GM23338 (cell line): ENCODE results near the gene TAF4.

Experiments used
- CREB1 ChIP-seq: fragments of 250-450 bp; sonication (Bioruptor Pico); IDR thresholded peaks from 2 replicates; pipeline ENCODE4 v1.5.0; 2020; ENCODE audit warnings: low read depth, mild to moderate bottlenecking, moderate library complexity
- EZH2 ChIP-seq: fragments of 200-600 bp; sonication (generic); IDR thresholded peaks from one replicate; pipeline ENCODE4 v1.8.0; 2017; ENCODE audit warnings: antibody characterized with exemption, mild to moderate bottlenecking, low read depth; ENCODE audit not compliant: unreplicated experiment
- EZH2phosphoT487 ChIP-seq: fragments of 200-600 bp; sonication (generic); IDR thresholded peaks from one replicate; pipeline ENCODE4 v1.8.1; 2018; ENCODE audit warnings: antibody characterized with exemption; ENCODE audit not compliant: unreplicated experiment
- NANOG ChIP-seq: IDR thresholded peaks from 2 replicates; pipeline ENCODE4 v1.6.1; 2016; ENCODE audit warnings: antibody characterized with exemption, borderline replicate concordance
- POLR2AphosphoS5 ChIP-seq: IDR thresholded peaks from 2 replicates; pipeline ENCODE4 v1.6.1; 2016; ENCODE audit warnings: antibody characterized with exemption, low read depth
- STAT1 ChIP-seq: IDR thresholded peaks from one replicate; pipeline ENCODE4 v1.6.1; 2016; ENCODE audit warnings: antibody characterized with exemption; ENCODE audit not compliant: unreplicated experiment
- ZNF114 ChIP-seq: fragments of 250-450 bp; sonication (Bioruptor Pico); IDR thresholded peaks from 2 replicates; pipeline ENCODE4 v1.5.0; 2020; ENCODE audit warnings: mild to moderate bottlenecking, moderate library complexity
- ZNF331 ChIP-seq: fragments of 250-450 bp; sonication (Bioruptor Pico); IDR thresholded peaks from 2 replicates; pipeline ENCODE4 v1.5.0; 2020; ENCODE audit warnings: low read depth, mild to moderate bottlenecking, moderate library complexity
- TF ChIP-seq, protein P1 (sequence below), 2 experiments: fragments of 200-600 bp in 1 of 2; sonication (generic) in 1 of 2; conservative IDR thresholded peaks; 2 replicates each; pipeline versions ENCODE4 v1.5.1 to v1.6.1; 2016 to 2017; ENCODE audit warnings: antibody characterized with exemption in 2 of 2, low read depth in 2 of 2, mild to moderate bottlenecking in 2 of 2, moderate library complexity in 1 of 2
- TF ChIP-seq, protein P2 (sequence below): IDR thresholded peaks from one replicate; pipeline ENCODE4 v1.6.1; 2018; ENCODE audit warnings: antibody characterized with exemption; ENCODE audit not compliant: unreplicated experiment
- TF ChIP-seq, protein P3 (sequence below): IDR thresholded peaks from 2 replicates; pipeline ENCODE4 v1.6.1; 2016; ENCODE audit warnings: antibody characterized with exemption

DNA sequence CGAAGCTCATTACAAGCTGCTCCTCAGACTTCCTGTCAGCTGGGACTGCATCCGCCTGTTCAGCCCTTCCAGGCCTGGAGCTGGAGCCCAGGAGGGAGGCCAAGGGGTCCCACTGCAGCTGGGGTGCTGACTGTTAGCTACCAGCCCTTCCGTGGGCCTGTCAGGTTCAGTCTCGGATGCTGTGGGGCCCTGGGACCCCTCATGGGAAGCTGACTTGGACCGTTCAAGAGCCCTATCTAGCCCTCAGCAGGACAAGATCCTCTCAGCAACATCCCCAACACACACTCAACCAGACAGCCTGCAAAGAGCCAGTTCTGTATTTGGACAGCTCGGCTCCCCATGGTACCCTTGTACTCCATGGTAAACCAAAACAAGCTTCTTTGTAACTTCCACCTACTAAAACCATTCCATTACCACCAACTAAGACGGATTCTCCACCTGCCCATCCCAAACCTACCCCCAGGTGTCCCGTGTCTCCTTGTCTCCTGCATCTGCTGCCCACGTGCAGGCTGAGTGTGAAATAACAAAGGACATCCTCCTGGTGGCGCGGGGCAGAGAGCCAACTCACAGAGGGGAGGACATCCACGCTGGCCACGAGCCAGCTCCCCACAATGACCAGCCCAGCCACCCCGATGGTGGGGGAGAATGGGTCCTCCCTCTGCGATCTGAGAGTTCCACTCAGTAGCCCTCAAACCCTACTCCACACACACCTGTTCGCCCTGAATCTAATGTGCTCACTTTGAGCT lies 111.2 kb downstream of the TAF4 start:
- TF ChIP-seq, protein P1, sequence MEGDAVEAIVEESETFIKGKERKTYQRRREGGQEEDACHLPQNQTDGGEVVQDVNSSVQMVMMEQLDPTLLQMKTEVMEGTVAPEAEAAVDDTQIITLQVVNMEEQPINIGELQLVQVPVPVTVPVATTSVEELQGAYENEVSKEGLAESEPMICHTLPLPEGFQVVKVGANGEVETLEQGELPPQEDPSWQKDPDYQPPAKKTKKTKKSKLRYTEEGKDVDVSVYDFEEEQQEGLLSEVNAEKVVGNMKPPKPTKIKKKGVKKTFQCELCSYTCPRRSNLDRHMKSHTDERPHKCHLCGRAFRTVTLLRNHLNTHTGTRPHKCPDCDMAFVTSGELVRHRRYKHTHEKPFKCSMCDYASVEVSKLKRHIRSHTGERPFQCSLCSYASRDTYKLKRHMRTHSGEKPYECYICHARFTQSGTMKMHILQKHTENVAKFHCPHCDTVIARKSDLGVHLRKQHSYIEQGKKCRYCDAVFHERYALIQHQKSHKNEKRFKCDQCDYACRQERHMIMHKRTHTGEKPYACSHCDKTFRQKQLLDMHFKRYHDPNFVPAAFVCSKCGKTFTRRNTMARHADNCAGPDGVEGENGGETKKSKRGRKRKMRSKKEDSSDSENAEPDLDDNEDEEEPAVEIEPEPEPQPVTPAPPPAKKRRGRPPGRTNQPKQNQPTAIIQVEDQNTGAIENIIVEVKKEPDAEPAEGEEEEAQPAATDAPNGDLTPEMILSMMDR (conservative IDR thresholded peaks at IDR 0.05; ENCODE audit: low read depth in 2 of 2) = no peak
- no peak for TF ChIP-seq EZH2phosphoT487
- TF ChIP-seq POLR2AphosphoS5 = no peak
- TF ChIP-seq, protein P2, sequence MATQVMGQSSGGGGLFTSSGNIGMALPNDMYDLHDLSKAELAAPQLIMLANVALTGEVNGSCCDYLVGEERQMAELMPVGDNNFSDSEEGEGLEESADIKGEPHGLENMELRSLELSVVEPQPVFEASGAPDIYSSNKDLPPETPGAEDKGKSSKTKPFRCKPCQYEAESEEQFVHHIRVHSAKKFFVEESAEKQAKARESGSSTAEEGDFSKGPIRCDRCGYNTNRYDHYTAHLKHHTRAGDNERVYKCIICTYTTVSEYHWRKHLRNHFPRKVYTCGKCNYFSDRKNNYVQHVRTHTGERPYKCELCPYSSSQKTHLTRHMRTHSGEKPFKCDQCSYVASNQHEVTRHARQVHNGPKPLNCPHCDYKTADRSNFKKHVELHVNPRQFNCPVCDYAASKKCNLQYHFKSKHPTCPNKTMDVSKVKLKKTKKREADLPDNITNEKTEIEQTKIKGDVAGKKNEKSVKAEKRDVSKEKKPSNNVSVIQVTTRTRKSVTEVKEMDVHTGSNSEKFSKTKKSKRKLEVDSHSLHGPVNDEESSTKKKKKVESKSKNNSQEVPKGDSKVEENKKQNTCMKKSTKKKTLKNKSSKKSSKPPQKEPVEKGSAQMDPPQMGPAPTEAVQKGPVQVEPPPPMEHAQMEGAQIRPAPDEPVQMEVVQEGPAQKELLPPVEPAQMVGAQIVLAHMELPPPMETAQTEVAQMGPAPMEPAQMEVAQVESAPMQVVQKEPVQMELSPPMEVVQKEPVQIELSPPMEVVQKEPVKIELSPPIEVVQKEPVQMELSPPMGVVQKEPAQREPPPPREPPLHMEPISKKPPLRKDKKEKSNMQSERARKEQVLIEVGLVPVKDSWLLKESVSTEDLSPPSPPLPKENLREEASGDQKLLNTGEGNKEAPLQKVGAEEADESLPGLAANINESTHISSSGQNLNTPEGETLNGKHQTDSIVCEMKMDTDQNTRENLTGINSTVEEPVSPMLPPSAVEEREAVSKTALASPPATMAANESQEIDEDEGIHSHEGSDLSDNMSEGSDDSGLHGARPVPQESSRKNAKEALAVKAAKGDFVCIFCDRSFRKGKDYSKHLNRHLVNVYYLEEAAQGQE = no peak
- no peak for TF ChIP-seq EZH2
- no peak for TF ChIP-seq CREB1 (CRISPR knock-in tag)
- TF ChIP-seq ZNF114 (CRISPR knock-in tag) = no peak
- TF ChIP-seq, protein P3, sequence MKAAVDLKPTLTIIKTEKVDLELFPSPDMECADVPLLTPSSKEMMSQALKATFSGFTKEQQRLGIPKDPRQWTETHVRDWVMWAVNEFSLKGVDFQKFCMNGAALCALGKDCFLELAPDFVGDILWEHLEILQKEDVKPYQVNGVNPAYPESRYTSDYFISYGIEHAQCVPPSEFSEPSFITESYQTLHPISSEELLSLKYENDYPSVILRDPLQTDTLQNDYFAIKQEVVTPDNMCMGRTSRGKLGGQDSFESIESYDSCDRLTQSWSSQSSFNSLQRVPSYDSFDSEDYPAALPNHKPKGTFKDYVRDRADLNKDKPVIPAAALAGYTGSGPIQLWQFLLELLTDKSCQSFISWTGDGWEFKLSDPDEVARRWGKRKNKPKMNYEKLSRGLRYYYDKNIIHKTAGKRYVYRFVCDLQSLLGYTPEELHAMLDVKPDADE = no peak
- no peak for TF ChIP-seq NANOG
- TF ChIP-seq ZNF331 (CRISPR knock-in tag) = no peak
- no peak for TF ChIP-seq STAT1
